Spleen (tissue), 7 donors: ENCODE data around the gene LAMP1.
"Not testable (repeated sequence)": the region's sequence is repeated elsewhere in the genome, so short reads cannot be mapped to it uniquely, and the experiment has no call there.

Source experiments
- POLR2A ChIP-seq, 3 donors: fragments of 450-650 bp; IDR thresholded peaks; one replicate each; pipeline ENCODE4 v1.5.1; 2017; ENCODE audit warnings: antibody characterized with exemption in 3 of 3, mild to moderate bottlenecking in 1 of 3
- POLR2AphosphoS5 ChIP-seq, 3 donors: sonication (generic); formaldehyde crosslinking; IDR thresholded peaks; one replicate each; pipeline ENCODE4 v1.5.1; 2017; ENCODE audit warnings: antibody characterized with exemption in 3 of 3
- TF ChIP-seq, protein P1 (sequence below), 11 experiments: fragments of 200-600 bp in 7 of 11; fragments of 450-650 bp in 4 of 11; sonication (generic) in 4 of 11; IDR thresholded peaks in 8 of 11; conservative IDR thresholded peaks in 3 of 11; 1 replicate in 7 of 11; 2 replicates in 4 of 11; pipeline versions ENCODE4 v1.4.0 to v1.8.0; 2016 to 2021; ENCODE audit warnings: antibody characterized with exemption in 11 of 11, inconsistent platforms in 4 of 11, mild to moderate bottlenecking in 1 of 11
- donor health status: DM: no; HTN: no; CAD: no; lungs with moderate emphysema.
- donor health status: DM: no; HTN: no; CAD: no.
- donor health status: DM: no; HTN: no; CAD: no.

DNA sequence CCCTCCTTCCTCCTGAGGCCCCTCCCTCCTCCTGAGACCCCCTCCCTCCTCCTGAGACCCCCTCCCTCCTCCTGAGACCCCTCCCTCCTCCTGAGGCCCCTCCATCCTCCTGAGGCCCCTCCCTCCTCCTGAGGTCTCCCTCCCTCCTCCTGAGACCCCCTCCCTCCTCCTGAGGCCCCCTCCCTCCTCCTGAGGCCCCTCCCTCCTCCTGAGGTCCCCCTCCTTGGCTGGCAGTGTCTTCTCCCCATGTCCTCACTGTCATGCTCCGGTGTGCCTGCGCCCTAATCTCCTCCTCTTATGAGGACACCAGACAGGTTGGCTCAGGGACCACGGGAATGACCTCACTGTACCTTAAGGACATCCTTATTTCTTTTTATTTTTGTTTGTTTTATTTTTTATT, 74.7 kb downstream of the LAMP1 start:
- TF ChIP-seq, protein P1, sequence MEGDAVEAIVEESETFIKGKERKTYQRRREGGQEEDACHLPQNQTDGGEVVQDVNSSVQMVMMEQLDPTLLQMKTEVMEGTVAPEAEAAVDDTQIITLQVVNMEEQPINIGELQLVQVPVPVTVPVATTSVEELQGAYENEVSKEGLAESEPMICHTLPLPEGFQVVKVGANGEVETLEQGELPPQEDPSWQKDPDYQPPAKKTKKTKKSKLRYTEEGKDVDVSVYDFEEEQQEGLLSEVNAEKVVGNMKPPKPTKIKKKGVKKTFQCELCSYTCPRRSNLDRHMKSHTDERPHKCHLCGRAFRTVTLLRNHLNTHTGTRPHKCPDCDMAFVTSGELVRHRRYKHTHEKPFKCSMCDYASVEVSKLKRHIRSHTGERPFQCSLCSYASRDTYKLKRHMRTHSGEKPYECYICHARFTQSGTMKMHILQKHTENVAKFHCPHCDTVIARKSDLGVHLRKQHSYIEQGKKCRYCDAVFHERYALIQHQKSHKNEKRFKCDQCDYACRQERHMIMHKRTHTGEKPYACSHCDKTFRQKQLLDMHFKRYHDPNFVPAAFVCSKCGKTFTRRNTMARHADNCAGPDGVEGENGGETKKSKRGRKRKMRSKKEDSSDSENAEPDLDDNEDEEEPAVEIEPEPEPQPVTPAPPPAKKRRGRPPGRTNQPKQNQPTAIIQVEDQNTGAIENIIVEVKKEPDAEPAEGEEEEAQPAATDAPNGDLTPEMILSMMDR (IDR thresholded peaks at IDR 0.05 in 8 of 11, conservative IDR thresholded peaks at IDR 0.05 in 3 of 11), result not testable (repeated sequence)
- not testable (repeated sequence) for TF ChIP-seq POLR2A, POLR2AphosphoS5 (IDR thresholded peaks at IDR 0.05)
